Measurements from ENCODE around the gene TNKS1BP1. TPM values are rescaled to one million over a fixed set of nuclear protein-coding genes. Genes with fewer than 3 reads are reported as not detected.

Gene TNKS1BP1
- polyA plus RNA-seq, 1 experiment: 73.7 TPM

DNA sequence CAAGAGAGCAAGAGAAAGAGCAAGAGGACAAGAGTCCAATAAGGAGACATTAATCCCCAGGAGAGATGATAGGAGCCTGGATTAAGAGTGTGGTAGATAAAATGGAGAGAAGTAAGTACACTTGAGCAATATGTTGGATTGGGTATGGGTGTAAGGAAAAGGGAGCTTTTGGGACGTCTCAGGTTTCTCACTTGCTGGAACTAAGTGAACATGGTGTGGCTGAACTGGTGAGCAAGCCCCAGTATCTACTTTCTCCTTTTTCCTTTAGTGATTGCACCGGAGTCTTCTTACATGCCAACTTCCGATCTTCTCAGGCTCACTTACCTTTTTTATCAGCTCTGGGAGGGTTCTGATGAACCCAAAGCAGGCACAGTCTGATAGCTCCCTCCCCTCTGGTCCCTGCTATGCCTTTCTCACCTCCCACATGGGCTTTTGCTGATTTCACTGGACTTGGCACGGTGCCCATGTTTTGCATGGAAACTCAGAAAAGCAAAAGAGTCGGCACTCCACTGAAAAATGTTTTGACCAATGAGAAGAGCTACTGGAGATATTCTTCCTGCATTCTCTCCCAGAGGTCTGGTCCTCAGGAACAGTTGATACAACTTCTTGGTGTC lies 73.2 kb downstream of the TNKS1BP1 start:
- ChIA-PET CTCF (interaction anchor here (1.0 to 7.0 kb wide), 10 partner anchors 10 to 411 kb away, joined by 3 to 150 read pairs (median 50); partner anchors contain the start of gene APLNR), POLR2A (no interaction called here)
- Histone ChIP-seq H3K36me3 (ENCODE audit: control insufficient read depth, insufficient read depth, low read length) (no peaks in the 10 kb centered on the region), H3K27me3 (ENCODE audit: control insufficient read depth, insufficient read depth, low read length) (peaks cover 2% of the 10 kb centered on the region; the same call in 1 of the 2 replicates), H3K4me3 (ENCODE audit: low read depth, low read length) (no peak overlapping the region)
- TF ChIP-seq, protein P1, sequence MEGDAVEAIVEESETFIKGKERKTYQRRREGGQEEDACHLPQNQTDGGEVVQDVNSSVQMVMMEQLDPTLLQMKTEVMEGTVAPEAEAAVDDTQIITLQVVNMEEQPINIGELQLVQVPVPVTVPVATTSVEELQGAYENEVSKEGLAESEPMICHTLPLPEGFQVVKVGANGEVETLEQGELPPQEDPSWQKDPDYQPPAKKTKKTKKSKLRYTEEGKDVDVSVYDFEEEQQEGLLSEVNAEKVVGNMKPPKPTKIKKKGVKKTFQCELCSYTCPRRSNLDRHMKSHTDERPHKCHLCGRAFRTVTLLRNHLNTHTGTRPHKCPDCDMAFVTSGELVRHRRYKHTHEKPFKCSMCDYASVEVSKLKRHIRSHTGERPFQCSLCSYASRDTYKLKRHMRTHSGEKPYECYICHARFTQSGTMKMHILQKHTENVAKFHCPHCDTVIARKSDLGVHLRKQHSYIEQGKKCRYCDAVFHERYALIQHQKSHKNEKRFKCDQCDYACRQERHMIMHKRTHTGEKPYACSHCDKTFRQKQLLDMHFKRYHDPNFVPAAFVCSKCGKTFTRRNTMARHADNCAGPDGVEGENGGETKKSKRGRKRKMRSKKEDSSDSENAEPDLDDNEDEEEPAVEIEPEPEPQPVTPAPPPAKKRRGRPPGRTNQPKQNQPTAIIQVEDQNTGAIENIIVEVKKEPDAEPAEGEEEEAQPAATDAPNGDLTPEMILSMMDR (IDR thresholded peaks at IDR 0.05; ENCODE audit: insufficient read depth, low read depth, low read length): no peak
- DNase-seq (ENCODE audit: low read depth): no peak

DNA sequence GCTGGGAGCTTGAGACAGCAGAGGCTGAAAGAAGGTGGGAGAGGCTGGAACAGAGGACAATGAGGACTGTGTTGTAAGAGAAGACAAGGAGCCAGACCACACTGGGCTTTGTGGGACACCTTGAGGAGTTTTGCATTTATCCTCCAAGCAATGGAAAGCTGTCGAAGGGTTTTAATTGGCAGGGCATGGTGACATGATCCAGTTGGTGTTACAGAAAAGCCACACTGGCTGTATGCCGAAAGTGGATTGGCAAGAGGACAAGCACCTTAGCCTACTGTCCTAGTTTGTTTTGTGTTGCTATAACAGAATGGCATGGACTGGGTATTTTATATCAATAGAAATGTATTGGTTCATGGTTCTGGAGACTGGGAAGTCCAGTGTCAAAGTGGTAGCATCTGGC lies 73.7 kb downstream of the TNKS1BP1 start:
- DNase-seq (ENCODE audit: low read depth): no peak
- no peak overlapping the region for H3K4me3 ChIP-seq (ENCODE audit: low read depth, low read length)
- no peaks in the 10 kb centered on the region for H3K36me3 ChIP-seq (ENCODE audit: control insufficient read depth, insufficient read depth, low read length)
- CTCF ChIA-PET: interaction anchor here (1.1 to 7.0 kb wide), 15 partner anchors 11 to 410 kb away, joined by 3 to 150 read pairs (median 42); partner anchors contain the start of gene APLNR
- POLR2A ChIA-PET: no interaction called here
- peaks cover 2% of the 10 kb centered on the region; the same call in 1 of the 2 replicates for H3K27me3 ChIP-seq (ENCODE audit: control insufficient read depth, insufficient read depth, low read length)
- TF ChIP-seq, protein P1 (IDR thresholded peaks at IDR 0.05; ENCODE audit: insufficient read depth, low read depth, low read length): no peak

Other genes starting within 250 kb of the TNKS1BP1 start
- gene LRRC55, start 143.0 kb downstream of the TNKS1BP1 start, polyA plus RNA-seq (2011; rRNA removed): not detected in 2 replicates
- not detected in 2 replicates for gene APLNR, start 87.7 kb downstream of the TNKS1BP1 start, polyA plus RNA-seq (2011; rRNA removed)
- gene SSRP1, start 10.9 kb upstream of the TNKS1BP1 start, polyA plus RNA-seq (2011; rRNA removed): 100 and 102 TPM in 2 replicates
- not detected in 2 replicates for gene P2RX3, start 13.4 kb upstream of the TNKS1BP1 start, polyA plus RNA-seq (2011; rRNA removed)
- gene PRG3, start 56.2 kb upstream of the TNKS1BP1 start, polyA plus RNA-seq (2011; rRNA removed): not detected in 2 replicates
- not detected in 2 replicates for gene PRG2, start 65.7 kb upstream of the TNKS1BP1 start, polyA plus RNA-seq (2011; rRNA removed)
- 16.7 and 26.7 TPM in 2 replicates for gene SLC43A3, start 102.2 kb upstream of the TNKS1BP1 start, polyA plus RNA-seq (2011; rRNA removed)
- gene RTN4RL2, start 135.6 kb upstream of the TNKS1BP1 start, polyA plus RNA-seq (2011; rRNA removed): 0.10 and 0.43 TPM in 2 replicates
- 11.8 and 23.4 TPM in 2 replicates for gene SLC43A1, start 190.8 kb upstream of the TNKS1BP1 start, polyA plus RNA-seq (2011; rRNA removed)
- 90.5 and 91.7 TPM in 2 replicates for gene TIMM10, start 205.8 kb upstream of the TNKS1BP1 start, polyA plus RNA-seq (2011; rRNA removed)
- gene SMTNL1, start 212.6 kb upstream of the TNKS1BP1 start, polyA plus RNA-seq (2011; rRNA removed): not detected in 2 replicates
- gene UBE2L6, start 242.7 kb upstream of the TNKS1BP1 start, polyA plus RNA-seq (2011; rRNA removed): 57.3 and 67.0 TPM in 2 replicates